Epithelial cell of esophagus (primary cell): ENCODE data around the gene COQ4.
"Not testable (repeated sequence)": the region's sequence is repeated elsewhere in the genome, so short reads cannot be mapped to it uniquely, and the experiment has no call there.

Experiments
- DNase-seq: peaks from one replicate; pipeline ENCODE4 v3.0.0; 2010; ENCODE audit warnings: low read depth
- H3K4me3 ChIP-seq: 2 replicates; pipeline ENCODE4 v1.5.1; 2011; ENCODE audit warnings: mild to moderate bottlenecking, low read length, control low read depth
- TF ChIP-seq, protein P1 (sequence below): IDR thresholded peaks from 2 replicates; pipeline ENCODE4 v1.5.1; 2011; ENCODE audit warnings: low read depth, mild to moderate bottlenecking, low read length, control low read depth, inconsistent platforms; ENCODE audit not compliant: insufficient read depth; ENCODE audit errors: missing control alignments

Gene COQ4

DNA sequence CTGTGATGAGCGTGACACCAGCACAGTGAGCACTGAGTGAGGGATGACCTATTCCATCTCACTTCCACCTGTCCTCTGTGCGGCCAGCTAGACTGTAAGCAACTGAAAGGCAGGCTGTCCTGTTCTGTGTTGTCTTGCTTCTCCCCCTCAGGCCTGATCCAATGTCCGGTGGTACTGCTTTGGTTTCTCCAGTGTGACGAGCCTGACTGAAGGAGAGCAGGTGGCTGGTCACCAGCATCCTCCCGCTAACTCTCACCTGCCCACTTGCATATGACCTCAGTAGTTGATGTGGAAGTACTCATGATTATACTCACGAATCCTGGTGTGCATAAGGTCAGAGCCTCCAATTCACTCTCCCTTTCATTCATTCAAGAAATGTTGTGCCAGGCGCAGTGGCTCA, 15.3 kb downstream of the COQ4 start:
- H3K4me3 ChIP-seq, result no peak overlapping the region
- DNase-seq, result no peak
- TF ChIP-seq, protein P1, sequence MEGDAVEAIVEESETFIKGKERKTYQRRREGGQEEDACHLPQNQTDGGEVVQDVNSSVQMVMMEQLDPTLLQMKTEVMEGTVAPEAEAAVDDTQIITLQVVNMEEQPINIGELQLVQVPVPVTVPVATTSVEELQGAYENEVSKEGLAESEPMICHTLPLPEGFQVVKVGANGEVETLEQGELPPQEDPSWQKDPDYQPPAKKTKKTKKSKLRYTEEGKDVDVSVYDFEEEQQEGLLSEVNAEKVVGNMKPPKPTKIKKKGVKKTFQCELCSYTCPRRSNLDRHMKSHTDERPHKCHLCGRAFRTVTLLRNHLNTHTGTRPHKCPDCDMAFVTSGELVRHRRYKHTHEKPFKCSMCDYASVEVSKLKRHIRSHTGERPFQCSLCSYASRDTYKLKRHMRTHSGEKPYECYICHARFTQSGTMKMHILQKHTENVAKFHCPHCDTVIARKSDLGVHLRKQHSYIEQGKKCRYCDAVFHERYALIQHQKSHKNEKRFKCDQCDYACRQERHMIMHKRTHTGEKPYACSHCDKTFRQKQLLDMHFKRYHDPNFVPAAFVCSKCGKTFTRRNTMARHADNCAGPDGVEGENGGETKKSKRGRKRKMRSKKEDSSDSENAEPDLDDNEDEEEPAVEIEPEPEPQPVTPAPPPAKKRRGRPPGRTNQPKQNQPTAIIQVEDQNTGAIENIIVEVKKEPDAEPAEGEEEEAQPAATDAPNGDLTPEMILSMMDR, result no peak

DNA sequence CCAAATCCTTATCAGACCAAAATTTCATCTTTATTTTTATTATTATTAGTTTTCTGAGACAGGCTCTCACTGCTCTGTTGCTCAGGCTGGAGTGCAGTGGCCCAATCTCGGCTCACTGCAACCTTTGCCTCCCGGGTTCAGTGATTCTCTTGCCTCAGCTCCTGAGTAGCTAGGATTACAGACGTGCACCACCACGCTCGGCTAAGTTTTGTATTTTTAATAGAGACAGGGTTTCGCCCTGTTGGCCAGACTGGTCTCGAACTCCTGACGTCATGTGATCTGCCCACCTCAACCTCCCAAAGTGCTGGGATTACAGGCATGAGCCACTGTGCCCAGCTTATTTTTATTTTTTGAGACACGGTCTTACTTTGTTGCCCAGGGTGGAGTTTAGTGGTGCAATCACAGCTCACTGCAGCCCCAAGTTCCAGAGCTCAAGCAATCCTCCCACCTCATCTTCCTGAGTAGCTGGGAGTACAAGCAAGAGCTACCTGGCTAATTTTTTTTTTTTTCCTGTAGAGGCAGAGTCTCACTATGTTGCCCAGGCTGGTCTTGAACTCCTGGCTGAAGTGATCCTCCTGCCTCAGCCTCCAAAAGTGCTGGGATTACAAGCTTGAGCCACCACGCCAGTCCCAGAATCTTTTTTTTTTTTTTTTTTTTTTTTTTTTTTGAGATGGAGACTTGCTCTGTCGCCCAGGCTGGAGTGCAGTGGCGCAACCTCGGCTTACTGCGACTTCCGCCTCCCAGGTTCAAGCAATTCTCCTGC, 16.4 kb downstream of the COQ4 start:
- H3K4me3 ChIP-seq, DNase-seq: not testable (repeated sequence)

DNA sequence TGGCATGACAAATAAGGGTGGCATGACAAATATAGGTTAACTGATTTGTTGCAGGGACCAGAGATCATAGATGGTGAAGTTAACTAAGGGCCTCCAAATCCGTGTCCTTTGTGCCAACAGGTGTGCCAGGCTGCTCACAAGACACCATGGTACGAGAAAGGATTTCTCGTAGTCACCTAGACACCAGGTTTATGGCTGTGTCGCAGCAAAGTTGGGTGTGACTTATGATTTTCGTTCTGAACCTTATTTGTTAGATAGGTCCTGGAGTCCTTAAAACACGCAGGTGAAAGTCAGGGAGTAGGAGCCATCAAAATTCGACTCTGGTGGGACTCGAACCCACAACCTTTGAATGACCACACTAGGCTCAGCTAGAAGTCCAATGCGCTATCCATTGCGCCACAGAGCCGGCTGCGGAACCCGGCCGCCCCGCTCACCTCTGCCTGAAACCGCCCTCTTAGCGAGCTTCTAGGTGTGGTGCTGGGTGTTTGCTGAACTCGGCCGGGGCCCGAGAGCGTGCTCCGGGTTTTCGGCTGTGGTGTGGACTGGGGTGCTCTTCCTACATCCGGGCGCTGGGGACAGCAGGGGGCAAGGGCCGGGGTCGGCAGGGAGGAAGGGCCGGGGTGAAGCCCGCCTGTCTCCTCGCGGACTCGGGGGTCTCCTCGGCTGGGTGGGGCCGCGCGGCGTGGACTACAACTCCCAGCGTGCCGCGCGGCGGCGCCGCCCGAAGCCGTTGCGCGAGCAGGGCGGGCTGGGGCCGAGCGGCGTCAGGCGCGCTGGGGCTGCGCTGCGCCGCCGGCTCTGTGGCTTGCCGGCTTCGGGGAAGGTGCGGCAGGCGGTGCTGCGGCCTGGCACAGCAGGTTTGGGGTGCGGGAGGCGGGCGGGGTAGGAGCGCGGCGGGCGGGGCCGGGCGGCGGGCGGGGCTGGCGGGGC, 17.4 kb downstream of the COQ4 start, which contains the start of gene SLC27A4:
Gene SLC27A4, plus strand, starts transcription at position 767 of the 930 bp plus-strand sequence. CDS start 2,606 bp downstream, outside the sequence.
- DNase-seq, result peak; percentile 94
- H3K4me3 ChIP-seq, result peak within 1 kb of the TSS; percentile 85
- TF ChIP-seq, protein P1, result no peak

DNA sequence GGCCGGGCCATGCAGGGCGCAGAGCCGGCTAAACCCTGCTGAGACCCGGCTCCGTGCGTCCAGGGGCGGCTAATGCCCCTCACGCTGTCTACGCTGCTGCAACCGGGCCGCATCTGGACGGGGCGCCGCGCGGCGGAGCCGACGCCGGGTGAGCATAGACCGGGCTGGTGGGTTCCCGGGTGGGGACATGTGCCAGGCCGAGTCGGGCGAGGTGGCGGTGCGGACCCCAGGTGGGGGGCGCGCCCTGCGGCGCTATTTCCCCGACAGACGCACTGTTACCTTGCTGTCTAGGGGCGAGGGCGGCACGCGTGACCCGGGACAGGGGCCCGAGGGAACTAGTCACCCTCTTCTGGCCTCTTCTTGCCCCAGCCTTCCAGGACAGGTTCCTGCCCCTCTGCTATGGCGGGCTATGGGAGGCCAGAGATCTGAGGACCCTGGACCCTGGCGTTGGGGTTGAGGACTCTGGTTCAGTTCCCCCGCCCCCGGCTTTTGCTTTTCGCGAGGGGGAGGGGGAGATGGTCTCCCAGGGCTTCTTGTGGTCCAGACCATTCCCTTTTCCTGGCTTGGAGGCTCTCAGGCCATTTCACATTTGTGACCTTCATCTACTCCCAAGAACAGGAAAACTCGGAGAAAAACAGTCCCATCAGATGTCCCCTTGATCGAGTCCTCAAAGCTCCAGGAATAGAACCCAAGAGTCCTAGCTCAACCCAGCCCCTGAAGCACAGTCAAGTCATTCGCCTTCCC, 18.2 kb downstream of the COQ4 start:
- DNase-seq, result no peak
- TF ChIP-seq, protein P1, result no peak
- peak overlapping the region; percentile 85 for H3K4me3 ChIP-seq

DNA sequence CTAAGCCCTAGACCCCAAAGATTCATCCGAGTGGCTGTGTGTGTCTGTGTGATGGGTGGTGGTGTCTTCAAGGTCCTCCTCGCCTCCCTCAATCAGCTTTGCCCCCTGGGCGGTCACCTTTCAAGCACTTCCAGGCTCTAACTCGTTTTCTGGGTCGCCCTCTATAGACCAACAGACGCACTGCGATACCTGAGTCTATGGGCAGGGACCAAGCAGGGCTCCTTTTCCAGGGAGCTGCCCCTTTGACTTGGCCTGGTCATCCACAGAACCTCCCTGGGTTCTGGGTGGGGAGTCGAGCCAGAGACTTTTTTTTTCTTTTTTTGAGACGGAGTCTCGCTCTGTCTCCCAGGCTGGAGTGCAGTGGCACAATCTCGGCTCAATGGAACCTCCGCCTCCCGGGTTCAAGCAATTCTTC, 18.8 kb downstream of the COQ4 start:
- peak; percentile 87 for DNase-seq
- H3K4me3 ChIP-seq, result peak overlapping the region; percentile 85
- TF ChIP-seq, protein P1, result peak; percentile 87

DNA sequence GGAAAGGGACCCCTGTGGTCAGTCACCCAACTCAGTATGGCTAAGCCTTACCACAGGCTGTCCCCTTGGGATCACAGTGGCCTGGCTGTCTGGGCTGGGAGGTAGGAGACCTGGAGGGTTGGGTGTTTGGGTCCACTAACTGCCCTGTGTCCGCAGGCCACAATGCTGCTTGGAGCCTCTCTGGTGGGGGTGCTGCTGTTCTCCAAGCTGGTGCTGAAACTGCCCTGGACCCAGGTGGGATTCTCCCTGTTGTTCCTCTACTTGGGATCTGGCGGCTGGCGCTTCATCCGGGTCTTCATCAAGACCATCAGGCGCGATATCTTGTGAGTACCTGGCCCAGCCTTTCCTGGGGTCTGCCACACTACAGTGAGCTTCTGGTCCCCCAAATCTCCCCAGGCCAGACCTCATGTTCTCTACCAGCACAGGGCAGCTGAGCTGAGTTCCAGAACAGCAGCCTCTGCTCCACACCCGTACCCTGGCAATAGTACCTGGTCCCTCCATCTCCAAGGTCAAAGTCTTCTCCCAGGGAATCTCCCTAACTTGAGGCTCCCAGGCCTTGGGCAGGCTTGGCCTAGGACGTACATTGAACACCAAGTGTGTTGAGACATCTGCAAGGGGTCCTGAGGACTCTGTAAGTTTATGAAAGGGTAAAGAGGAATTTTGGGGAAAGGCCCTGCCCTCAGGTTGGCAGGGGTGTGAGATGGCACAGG, 20.5 kb downstream of the COQ4 start:
- DNase-seq, result no peak
- no peak overlapping the region for H3K4me3 ChIP-seq
- TF ChIP-seq, protein P1, result no peak
